Measurements from ENCODE around the gene THSD4. TPM values are rescaled to one million over a fixed set of nuclear protein-coding genes. Genes with fewer than 3 reads are reported as not detected.

THSD4 gene
- total and polyA plus RNA-seq, 7 donors: 0.21 to 3.1 (median 1.8) TPM

DNA sequence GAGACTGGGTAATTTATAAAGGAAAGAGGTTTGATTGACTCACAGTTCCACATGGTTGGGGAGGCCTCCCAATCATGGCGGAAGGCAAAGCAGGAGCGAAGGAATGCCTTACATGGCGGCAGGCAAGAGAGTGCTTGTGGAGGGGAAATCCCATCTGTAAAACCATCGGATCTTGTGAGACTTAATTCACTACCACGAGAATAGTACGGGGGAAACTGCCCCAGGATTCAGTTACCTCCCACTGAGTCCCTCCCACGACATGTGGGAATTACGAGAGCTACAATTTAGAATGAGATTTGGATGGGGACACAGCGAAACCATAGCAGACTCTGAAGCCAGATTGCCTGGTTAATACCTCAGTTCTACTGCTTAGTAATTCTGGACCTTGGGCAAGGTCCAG lies 67.8 kb downstream of the THSD4 start:
- WGBS, 3 donors: 92 to 96% (median 94%) methylated on average over 9 of the region's 9 CpGs
- TF ChIP-seq, protein P1, sequence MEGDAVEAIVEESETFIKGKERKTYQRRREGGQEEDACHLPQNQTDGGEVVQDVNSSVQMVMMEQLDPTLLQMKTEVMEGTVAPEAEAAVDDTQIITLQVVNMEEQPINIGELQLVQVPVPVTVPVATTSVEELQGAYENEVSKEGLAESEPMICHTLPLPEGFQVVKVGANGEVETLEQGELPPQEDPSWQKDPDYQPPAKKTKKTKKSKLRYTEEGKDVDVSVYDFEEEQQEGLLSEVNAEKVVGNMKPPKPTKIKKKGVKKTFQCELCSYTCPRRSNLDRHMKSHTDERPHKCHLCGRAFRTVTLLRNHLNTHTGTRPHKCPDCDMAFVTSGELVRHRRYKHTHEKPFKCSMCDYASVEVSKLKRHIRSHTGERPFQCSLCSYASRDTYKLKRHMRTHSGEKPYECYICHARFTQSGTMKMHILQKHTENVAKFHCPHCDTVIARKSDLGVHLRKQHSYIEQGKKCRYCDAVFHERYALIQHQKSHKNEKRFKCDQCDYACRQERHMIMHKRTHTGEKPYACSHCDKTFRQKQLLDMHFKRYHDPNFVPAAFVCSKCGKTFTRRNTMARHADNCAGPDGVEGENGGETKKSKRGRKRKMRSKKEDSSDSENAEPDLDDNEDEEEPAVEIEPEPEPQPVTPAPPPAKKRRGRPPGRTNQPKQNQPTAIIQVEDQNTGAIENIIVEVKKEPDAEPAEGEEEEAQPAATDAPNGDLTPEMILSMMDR (IDR thresholded peaks at IDR 0.05): no peak
- intact Hi-C loops (cut with DNase I): no loop called here
- H3K27me3 ChIP-seq (ENCODE audit: insufficient read depth in 3 of 3, low read length in 2 of 3): no peaks in the 10 kb centered on the region
- H3K4me3 ChIP-seq: no peak overlapping the region
- H3K4me1 ChIP-seq: no peaks in the 10 kb centered on the region
- ATAC-seq (no peak), DNase-seq (no peak)
- H3K9me3 ChIP-seq: no peaks in the 10 kb centered on the region
- H3K27ac ChIP-seq: no peak overlapping the region
- H3K36me3 ChIP-seq (ENCODE audit: insufficient read depth in 1 of 2, low read depth in 1 of 2): no peaks in the 10 kb centered on the region

- 78 to 85% (median 83%) methylated on average over 5 of the region's 5 CpGs for WGBS, 3 donors
- intact Hi-C loops (cut with DNase I): no loop called here
Observed at GRCh38 chr15:71185706-71186105, 70.4 kb downstream of the THSD4 start.

GRCh38 chr15:71186267-71186666 lies 71.0 kb downstream of the THSD4 start:
- H3K36me3 ChIP-seq (ENCODE audit: insufficient read depth in 1 of 2, low read depth in 1 of 2): no peaks in the 10 kb centered on the region
- H3K27ac ChIP-seq: no peak overlapping the region
- WGBS, 3 donors: 43 to 50% (median 47%) methylated on average over 3 of the region's 3 CpGs
- TF ChIP-seq, protein P1 (IDR thresholded peaks at IDR 0.05): no peak
- no peaks in the 10 kb centered on the region for H3K4me1 ChIP-seq
- intact Hi-C loops (cut with DNase I): no loop called here
- ATAC-seq: no peak
- H3K27me3 ChIP-seq (ENCODE audit: insufficient read depth in 3 of 3, low read length in 2 of 3): no peaks in the 10 kb centered on the region
- H3K9me3 ChIP-seq: no peaks in the 10 kb centered on the region
- no peak overlapping the region for H3K4me3 ChIP-seq
- DNase-seq: no peak

More at GRCh38 chr15:71185706-71186105, 70.4 kb downstream of the THSD4 start:
- Histone ChIP-seq H3K4me1 (no peaks in the 10 kb centered on the region), H3K27ac (no peak overlapping the region), H3K27me3 (ENCODE audit: insufficient read depth in 3 of 3, low read length in 2 of 3) (no peaks in the 10 kb centered on the region), H3K4me3 (no peak overlapping the region), H3K36me3 (ENCODE audit: insufficient read depth in 1 of 2, low read depth in 1 of 2) (no peaks in the 10 kb centered on the region), H3K9me3 (no peaks in the 10 kb centered on the region)
- TF ChIP-seq, protein P1 (IDR thresholded peaks at IDR 0.05): no peak
- ATAC-seq (no peak), DNase-seq (no peak)

GRCh38 chr15:71187078-71187477 lies 71.8 kb downstream of the THSD4 start:
- intact Hi-C loops (cut with DNase I): no loop called here
- DNase-seq (no peak), ATAC-seq (no peak)

DNA sequence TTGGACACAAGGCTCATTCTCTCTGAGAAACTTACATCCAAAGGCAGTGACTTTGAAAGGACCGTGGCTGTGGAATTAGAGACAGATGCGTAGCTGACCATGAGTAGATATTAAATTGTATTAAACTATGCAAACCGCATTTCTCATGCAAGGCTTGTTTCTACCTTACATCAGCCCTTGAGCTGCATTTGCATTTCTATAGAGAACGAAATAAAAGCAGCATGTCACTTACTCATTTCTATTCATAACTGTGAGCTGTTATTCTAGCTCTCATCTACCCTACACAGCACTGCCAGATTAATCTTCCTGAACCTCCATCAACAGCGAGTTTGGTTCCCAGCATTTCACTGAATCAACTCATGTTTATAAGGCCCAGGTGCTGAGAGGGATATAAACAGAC lies 72.3 kb downstream of the THSD4 start:
- intact Hi-C loops (cut with DNase I): no loop called here
- Histone ChIP-seq H3K36me3 (ENCODE audit: insufficient read depth in 1 of 2, low read depth in 1 of 2) (no peaks in the 10 kb centered on the region), H3K4me3 (no peak overlapping the region), H3K27ac (no peak overlapping the region), H3K4me1 (no peaks in the 10 kb centered on the region), H3K9me3 (no peaks in the 10 kb centered on the region), H3K27me3 (ENCODE audit: insufficient read depth in 3 of 3, low read length in 2 of 3) (no peaks in the 10 kb centered on the region)
- TF ChIP-seq, protein P1 (IDR thresholded peaks at IDR 0.05): no peak
- DNase-seq: no peak
- no peak for ATAC-seq
- 69 to 84% (median 71%) methylated on average over 5 of the region's 5 CpGs for WGBS, 3 donors

More at GRCh38 chr15:71187078-71187477, 71.8 kb downstream of the THSD4 start:
- TF ChIP-seq, protein P1 (IDR thresholded peaks at IDR 0.05): no peak
- Histone ChIP-seq H3K27me3 (ENCODE audit: insufficient read depth in 3 of 3, low read length in 2 of 3) (no peaks in the 10 kb centered on the region), H3K27ac (no peak overlapping the region), H3K36me3 (ENCODE audit: insufficient read depth in 1 of 2, low read depth in 1 of 2) (no peaks in the 10 kb centered on the region), H3K4me1 (no peaks in the 10 kb centered on the region), H3K4me3 (no peak overlapping the region), H3K9me3 (no peaks in the 10 kb centered on the region)
- 72 to 82% (median 75%) methylated on average over 5 of the region's 5 CpGs for WGBS, 3 donors
